Measurements from ENCODE around the gene HCRT.
A peak's percentile ranks its signal among the peaks of the same experiment; 100 is the strongest.

Gene HCRT

GRCh38 chr17:42163696-42164407, 21.4 kb downstream of the HCRT start:
- H2AFZ ChIP-seq (ENCODE audit: low read depth), result no peak overlapping the region
- H3K27ac ChIP-seq, result no peak overlapping the region
- TF ChIP-seq CTCF (conservative IDR thresholded peaks at IDR 0.05; ENCODE audit: low read depth, low read length), result no peak

GRCh38 chr17:42163113-42163512, 22.1 kb downstream of the HCRT start:
- Histone ChIP-seq H3K36me3 (ENCODE audit: insufficient read depth) (no peaks in the 10 kb centered on the region), H3K27ac (no peak overlapping the region), H2AFZ (ENCODE audit: low read depth) (no peak overlapping the region), H3K4me3 (IDR thresholded peaks at IDR 0.05; ENCODE audit: insufficient read depth, low read depth, low read length) (no peak overlapping the region), H3K9ac (no peak overlapping the region), H3K4me2 (no peak overlapping the region), H3K4me1 (ENCODE audit: low read depth, poor library complexity, severe bottlenecking) (no peaks in the 10 kb centered on the region), H3K79me2 (ENCODE audit: insufficient read depth, low read depth) (no peaks in the 10 kb centered on the region), H3K27me3 (ENCODE audit: insufficient read depth, low read depth) (peaks cover 4% of the 10 kb centered on the region), H4K20me1 (ENCODE audit: insufficient read depth) (no peaks in the 10 kb centered on the region)
- peak; percentile 70 for TF ChIP-seq CTCF (conservative IDR thresholded peaks at IDR 0.05; ENCODE audit: low read depth, low read length)

More at GRCh38 chr17:42163696-42164407, 21.4 kb downstream of the HCRT start:
- H3K4me1 ChIP-seq (ENCODE audit: low read depth, poor library complexity, severe bottlenecking), result no peaks in the 10 kb centered on the region
- H3K79me2 ChIP-seq (ENCODE audit: insufficient read depth, low read depth), result no peaks in the 10 kb centered on the region
- no peaks in the 10 kb centered on the region for H3K36me3 ChIP-seq (ENCODE audit: insufficient read depth)
- H3K9ac ChIP-seq, result no peak overlapping the region
- no peak overlapping the region for H3K4me2 ChIP-seq
- no peaks in the 10 kb centered on the region for H4K20me1 ChIP-seq (ENCODE audit: insufficient read depth)
- peaks cover 6% of the 10 kb centered on the region for H3K27me3 ChIP-seq (ENCODE audit: insufficient read depth, low read depth)
- no peak overlapping the region for H3K4me3 ChIP-seq (IDR thresholded peaks at IDR 0.05; ENCODE audit: insufficient read depth, low read depth, low read length)

- H3K4me1 ChIP-seq (ENCODE audit: low read depth, poor library complexity, severe bottlenecking), result no peaks in the 10 kb centered on the region
- H3K27ac ChIP-seq, result no peak overlapping the region
- H3K27me3 ChIP-seq (ENCODE audit: insufficient read depth, low read depth), result no peaks in the 10 kb centered on the region
- no peak for TF ChIP-seq CTCF (conservative IDR thresholded peaks at IDR 0.05; ENCODE audit: low read depth, low read length)
- H4K20me1 ChIP-seq (ENCODE audit: insufficient read depth), result no peaks in the 10 kb centered on the region
- no peak overlapping the region for H3K9ac ChIP-seq
- no peaks in the 10 kb centered on the region for H3K36me3 ChIP-seq (ENCODE audit: insufficient read depth)
- no peaks in the 10 kb centered on the region for H3K79me2 ChIP-seq (ENCODE audit: insufficient read depth, low read depth)
- no peak overlapping the region for H3K4me2 ChIP-seq
- no peak overlapping the region for H3K4me3 ChIP-seq (IDR thresholded peaks at IDR 0.05; ENCODE audit: insufficient read depth, low read depth, low read length)
- no peak overlapping the region for H2AFZ ChIP-seq (ENCODE audit: low read depth)
Observed at GRCh38 chr17:42160531-42160910, 24.7 kb downstream of the HCRT start.

GRCh38 chr17:42159796-42160530, 25.3 kb downstream of the HCRT start:
- no peak overlapping the region for H3K4me2 ChIP-seq
- no peaks in the 10 kb centered on the region for H3K79me2 ChIP-seq (ENCODE audit: insufficient read depth, low read depth)
- TF ChIP-seq CTCF (conservative IDR thresholded peaks at IDR 0.05; ENCODE audit: low read depth, low read length), result no peak
- H3K27me3 ChIP-seq (ENCODE audit: insufficient read depth, low read depth), result no peaks in the 10 kb centered on the region
- no peaks in the 10 kb centered on the region for H3K36me3 ChIP-seq (ENCODE audit: insufficient read depth)
- no peaks in the 10 kb centered on the region for H4K20me1 ChIP-seq (ENCODE audit: insufficient read depth)
- H3K9ac ChIP-seq, result no peak overlapping the region
- H2AFZ ChIP-seq (ENCODE audit: low read depth), result no peak overlapping the region
- no peak overlapping the region for H3K4me3 ChIP-seq (IDR thresholded peaks at IDR 0.05; ENCODE audit: insufficient read depth, low read depth, low read length)
- H3K27ac ChIP-seq, result no peak overlapping the region
- H3K4me1 ChIP-seq (ENCODE audit: low read depth, poor library complexity, severe bottlenecking), result no peaks in the 10 kb centered on the region
